ENCODE data around the gene LRRC9. TPM values are rescaled to one million over a fixed set of nuclear protein-coding genes. Genes with fewer than 3 reads are reported as not detected.
"Not testable (repeated sequence)": the region's sequence is repeated elsewhere in the genome, so short reads cannot be mapped to it uniquely, and the experiment has no call there.

LRRC9 gene
- not detected in 2 replicates for total RNA-seq (2014; rRNA removed; shearing (Covaris generic))

GRCh38 chr14:59919570-59920377 is at the start of gene LRRC9:
Gene LRRC9 (plus strand): TSS chr14:59920144.
- DNase-seq (ENCODE audit: low read depth), result peak; percentile 27

- peak; percentile 33 for DNase-seq (ENCODE audit: low read depth)
Observed at GRCh38 chr14:59870277-59871165, 49.4 kb upstream of the LRRC9 start, which contains the start of gene RTN1. Gene RTN1 (minus strand): TSS chr14:59870776. CDS start chr14:59870630, 146 bp downstream.

GRCh38 chr14:59871166-59871495 is 48.8 kb upstream of the LRRC9 start:
- DNase-seq (ENCODE audit: low read depth), result no peak

GRCh38 chr14:59882957-59883356 is 37.0 kb upstream of the LRRC9 start:
- no peak for DNase-seq (ENCODE audit: low read depth)

- no peak for DNase-seq (ENCODE audit: low read depth)
Observed at GRCh38 chr14:59890676-59891075, 29.3 kb upstream of the LRRC9 start.

- DNase-seq (ENCODE audit: low read depth), result no peak
Observed at GRCh38 chr14:59895721-59896120, 24.2 kb upstream of the LRRC9 start.

GRCh38 chr14:59897757-59898383 is 22.1 kb upstream of the LRRC9 start:
- DNase-seq (ENCODE audit: low read depth), result peak; percentile 12

- no peak for DNase-seq (ENCODE audit: low read depth)
Observed at GRCh38 chr14:59900556-59900955, 19.4 kb upstream of the LRRC9 start.

- DNase-seq (ENCODE audit: low read depth), result no peak
Observed at GRCh38 chr14:59904184-59904583, 15.8 kb upstream of the LRRC9 start.

- DNase-seq (ENCODE audit: low read depth), result peak; percentile 26
Observed at GRCh38 chr14:59905188-59905587, 14.8 kb upstream of the LRRC9 start.

GRCh38 chr14:59912443-59912842 is 7.5 kb upstream of the LRRC9 start:
- DNase-seq (ENCODE audit: low read depth), result no peak

- DNase-seq (ENCODE audit: low read depth), result no peak
Observed at GRCh38 chr14:59913187-59913586, 6.8 kb upstream of the LRRC9 start.

GRCh38 chr14:59918824-59919569 is 947 bp upstream of the LRRC9 start:
- DNase-seq (ENCODE audit: low read depth), result peak; percentile 28

GRCh38 chr14:59920378-59920683 is 387 bp downstream of the LRRC9 start:
- no peak for DNase-seq (ENCODE audit: low read depth)

- no peak for DNase-seq (ENCODE audit: low read depth)
Observed at GRCh38 chr14:59925797-59926196, 5.9 kb downstream of the LRRC9 start.

- no peak for DNase-seq (ENCODE audit: low read depth)
Observed at GRCh38 chr14:59926534-59926933, 6.6 kb downstream of the LRRC9 start.

- no peak for DNase-seq (ENCODE audit: low read depth)
Observed at GRCh38 chr14:59931237-59931636, 11.3 kb downstream of the LRRC9 start.

- DNase-seq (ENCODE audit: low read depth), result no peak
Observed at GRCh38 chr14:59936145-59936544, 16.2 kb downstream of the LRRC9 start.

- DNase-seq (ENCODE audit: low read depth), result no peak
Observed at GRCh38 chr14:59939828-59940227, 19.9 kb downstream of the LRRC9 start.

- not testable (repeated sequence) for DNase-seq (ENCODE audit: low read depth)
Observed at GRCh38 chr14:59942296-59942862, 22.4 kb downstream of the LRRC9 start.

- no peak for DNase-seq (ENCODE audit: low read depth)
Observed at GRCh38 chr14:59944909-59945308, 25.0 kb downstream of the LRRC9 start.

Data from M059J (cell line).